Transverse colon (tissue), 4 donors: Measurements from ENCODE around the gene WSB1. TPM values are rescaled to one million over a fixed set of nuclear protein-coding genes. Genes with fewer than 3 reads are reported as not detected.

Experiments used
- DNase-seq: peaks from one replicate; pipeline ENCODE4 v3.0.0-alpha.2; 2019
- H3K27ac ChIP-seq, 4 donors: fragments of 200-600 bp; sonication (generic); 2 replicates each; pipeline ENCODE4 v1.5.1; 2016 to 2018; ENCODE audit warnings: inconsistent platforms in 4 of 4
- H3K27me3 ChIP-seq: fragments of 200-600 bp; sonication (generic); 2 replicates; pipeline ENCODE4 v1.5.1; 2017; ENCODE audit warnings: inconsistent platforms
- H3K36me3 ChIP-seq, 4 donors: fragments of 200-600 bp; sonication (generic); 2 replicates each; pipeline ENCODE4 v1.5.1; 2017 to 2019; ENCODE audit warnings: inconsistent platforms in 4 of 4
- H3K4me1 ChIP-seq, 4 donors: fragments of 200-600 bp; sonication (generic); 2 replicates each; pipeline ENCODE4 v1.5.1; 2017 to 2020; ENCODE audit warnings: inconsistent platforms in 4 of 4
- H3K4me3 ChIP-seq, 4 donors: fragments of 200-600 bp; sonication (generic); 1 replicate in 1 of 4; 2 replicates in 3 of 4; pipeline versions ENCODE4 v1.5.1 to v1.6.1; 2017 to 2019; ENCODE audit warnings: inconsistent platforms in 4 of 4
- H3K9me3 ChIP-seq, 2 donors: fragments of 200-600 bp; sonication (generic); 2 replicates each; pipeline ENCODE4 v1.5.1; 2017 to 2019; ENCODE audit warnings: inconsistent platforms in 2 of 2
- CTCF ChIP-seq, 5 experiments: fragments of 200-600 bp in 3 of 5; fragments of 450-650 bp in 2 of 5; sonication (generic) in 3 of 5; IDR thresholded peaks; 1 replicate in 2 of 5; 2 replicates in 3 of 5; pipeline ENCODE4 v1.5.1; 2016 to 2017; ENCODE audit warnings: antibody characterized with exemption in 5 of 5, inconsistent platforms in 3 of 5, mild to moderate bottlenecking in 2 of 5, moderate library complexity in 1 of 5
- EP300 ChIP-seq: sonication (generic); formaldehyde crosslinking; IDR thresholded peaks from one replicate; pipeline ENCODE4 v1.6.1; 2017; ENCODE audit warnings: antibody characterized with exemption, low read depth
- POLR2A ChIP-seq: fragments of 450-650 bp; IDR thresholded peaks from one replicate; pipeline ENCODE4 v1.6.1; 2016; ENCODE audit warnings: antibody characterized with exemption, mild to moderate bottlenecking, moderate library complexity
- POLR2AphosphoS5 ChIP-seq, 3 donors: sonication (generic); formaldehyde crosslinking; IDR thresholded peaks; one replicate each; pipeline ENCODE4 v1.6.1; 2016; ENCODE audit warnings: antibody characterized with exemption in 3 of 3
- WGBS, 2 donors: methylation state at CpG; one replicate each; pipeline ENCODE4 v1.1.5; 2018; ENCODE audit warnings: low coverage in 1 of 2; 5-methylcytosine and 5-hydroxymethylcytosine counted together
- in situ Hi-C, 4 donors: fragments of 200-750 bp; cut with MboI; loops; one replicate each; pipeline versions ENCODE4 v1.15.0 to v1.15.1; 2017; ENCODE audit warnings: low sequenced_read_pairs in 3 of 4, low pct_ligation_motif_present in 1 of 4, low pct_unique_long_range_greater_than_20kb in 1 of 4
- intact Hi-C: fragments of 100-400 bp; cut with DNase I; formaldehyde crosslinking; loops from one replicate; pipeline ENCODE4 v1.15.1; 2023; ENCODE audit warnings: low total_unique reads
- total RNA-seq, 4 donors: library from RNA; depleted of rRNA; stranded (reverse); fragments of >200 nt; gene quantifications; one replicate each; pipeline ENCODE4 v1.1.0, GENCODE V29; 2016

The WSB1 gene
- total RNA-seq, 4 donors from 2014 or later, result 90.4 to 335 (median 261) TPM

GRCh38 chr17:27321372-27321771 is 27.5 kb downstream of the WSB1 start:
- 71% methylated on average over 2 of the region's 2 CpGs; no CpG with 5 or more reads in 1 of the 2 donors for WGBS, 2 donors
- H3K4me3 ChIP-seq, result no peak overlapping the region
- H3K4me1 ChIP-seq, result peaks cover 17 to 40% (median 32%) of the 10 kb centered on the region in 4 donors
- intact Hi-C loops, result no loop called here
- H3K27me3 ChIP-seq, result no peaks in the 10 kb centered on the region
- H3K9me3 ChIP-seq, result no peaks in the 10 kb centered on the region
- H3K36me3 ChIP-seq, result peaks cover 0 to 5% (median 0%) of the 10 kb centered on the region in 4 donors
- in situ Hi-C loops, result no loop called here
- TF ChIP-seq EP300, result no peak
- no peak for TF ChIP-seq POLR2A
- no peak for TF ChIP-seq POLR2AphosphoS5 (IDR thresholded peaks at IDR 0.05)
- TF ChIP-seq CTCF (IDR thresholded peaks at IDR 0.05), result no peak
- peak overlapping the region in 1 of 4 donors; percentile 71 for H3K27ac ChIP-seq
- DNase-seq, result no peak

- H3K27me3 ChIP-seq, result no peaks in the 10 kb centered on the region
- WGBS, 2 donors, result 89% methylated on average over 1 of the region's 1 CpG; no CpG with 5 or more reads in 1 of the 2 donors
- H3K27ac ChIP-seq, result peak overlapping the region in 1 of 4 donors; percentile 77
- no peak for DNase-seq
- in situ Hi-C loops, result no loop called here
- no peaks in the 10 kb centered on the region for H3K9me3 ChIP-seq
- no peak overlapping the region for H3K4me3 ChIP-seq
- TF ChIP-seq POLR2AphosphoS5 (IDR thresholded peaks at IDR 0.05) (no peak), CTCF (IDR thresholded peaks at IDR 0.05) (no peak)
- H3K36me3 ChIP-seq, result peaks cover 0 to 5% (median 0%) of the 10 kb centered on the region in 4 donors
- intact Hi-C loops, result no loop called here
- H3K4me1 ChIP-seq, result peaks cover 17 to 40% (median 32%) of the 10 kb centered on the region in 4 donors
These were observed 28.1 kb downstream of the WSB1 start for GRCh38 chr17:27322026-27322425.

- TF ChIP-seq CTCF (IDR thresholded peaks at IDR 0.05) (no peak), EP300 (no peak), POLR2A (no peak), POLR2AphosphoS5 (IDR thresholded peaks at IDR 0.05) (no peak)
- Histone ChIP-seq H3K27ac (peak overlapping the region; percentile 39 to 77 (median 60)), H3K4me1 (peaks cover 17 to 40% (median 32%) of the 10 kb centered on the region in 4 donors), H3K4me3 (no peak overlapping the region), H3K9me3 (no peaks in the 10 kb centered on the region), H3K36me3 (no peaks in the 10 kb centered on the region), H3K27me3 (no peaks in the 10 kb centered on the region)
- in situ Hi-C loops, result no loop called here
- DNase-seq, result no peak
- WGBS, 2 donors, result 55 to 63% methylated on average over 4 of the region's 4 CpGs
- intact Hi-C loops, result no loop called here
These were observed 29.0 kb downstream of the WSB1 start for GRCh38 chr17:27322690-27323508.

- TF ChIP-seq POLR2AphosphoS5 (IDR thresholded peaks at IDR 0.05) (peak in 2 of 3 donors; percentile 14 to 15), CTCF (IDR thresholded peaks at IDR 0.05) (no peak)
- WGBS, 2 donors, result 28% methylated on average over 7 of the region's 7 CpGs; no CpG with 5 or more reads in 1 of the 2 donors
- H3K27me3 ChIP-seq, result no peaks in the 10 kb centered on the region
- H3K4me3 ChIP-seq, result no peak overlapping the region
- intact Hi-C loops (no loop called here), in situ Hi-C loops (no loop called here)
- no peaks in the 10 kb centered on the region for H3K9me3 ChIP-seq
- peak; percentile 89 for DNase-seq
- H3K4me1 ChIP-seq, result peaks cover 17 to 40% (median 32%) of the 10 kb centered on the region in 4 donors
- no peaks in the 10 kb centered on the region for H3K36me3 ChIP-seq
- H3K27ac ChIP-seq, result peak overlapping the region; percentile 39 to 77 (median 60)
These were observed 29.8 kb downstream of the WSB1 start for GRCh38 chr17:27323538-27324215.
